Endothelial cell of umbilical vein (primary cell): Measurements from ENCODE around the gene PPFIA1. TPM values are rescaled to one million over a fixed set of nuclear protein-coding genes. Genes with fewer than 3 reads are reported as not detected.

Source experiments
- BruUV-seq: library from RNA; stranded (reverse); fragments of 400-500 nt; replicated peaks from 2 replicates; lab custom pipeline; 2021; lab: Mats Ljungman, UMichigan
- CTCF ChIA-PET: fragments of 300-600, 350-600 bp; sonication (Branson Sonifier 250); formaldehyde crosslinking; loops from one replicate; lab custom pipeline; 2021; ENCODE audit warnings: antibody characterized with exemption, inconsistent platforms; lab: Charles Lee
- POLR2A ChIA-PET: fragments of 300-600, 350-600 bp; sonication (Branson Sonifier 250); formaldehyde crosslinking; loops from one replicate; lab custom pipeline; 2021; ENCODE audit warnings: antibody characterized with exemption, inconsistent platforms; lab: Charles Lee
- DNase-seq: peaks from one replicate; pipeline ENCODE4 v3.0.0-alpha.2; 2011; ENCODE audit warnings: low read depth, low spot score
- FAIRE-seq: peaks from 2 replicates; lab custom pipeline; 2011; peaks lifted over from hg19 to GRCh38; lab: Jason Lieb, UNC
- H2AFZ ChIP-seq: 2 replicates; pipeline ENCODE4 v1.6.0; 2012; ENCODE audit warnings: low read depth, low read length, control low read depth, inconsistent platforms
- H3K27ac ChIP-seq: 2 replicates; pipeline ENCODE4 v1.5.1; 2011; ENCODE audit warnings: low read depth, mild to moderate bottlenecking, control low read depth, low read length, moderate library complexity; ENCODE audit not compliant: insufficient read depth
- H3K27me3 ChIP-seq, 2 experiments: 2 replicates each; pipeline versions ENCODE4 v1.6.0 to v1.6.1; 2011; ENCODE audit warnings: low read length in 2 of 2, mixed read lengths in 1 of 2; ENCODE audit not compliant: control insufficient read depth in 2 of 2, insufficient read depth in 2 of 2
- H3K36me3 ChIP-seq, 2 experiments: 2 replicates in 1 of 2; 3 replicates in 1 of 2; pipeline ENCODE4 v1.5.1; 2011; ENCODE audit warnings: low read length in 2 of 2, mild to moderate bottlenecking in 1 of 2, moderate library complexity in 1 of 2; ENCODE audit not compliant: control insufficient read depth in 2 of 2, insufficient read depth in 2 of 2; ENCODE audit errors: extremely low read depth in 1 of 2
- H3K4me1 ChIP-seq: 3 replicates; pipeline ENCODE4 v1.5.1; 2011; ENCODE audit warnings: mild to moderate bottlenecking, low read length; ENCODE audit not compliant: control insufficient read depth, insufficient read depth; ENCODE audit errors: extremely low read depth
- H3K4me2 ChIP-seq: 2 replicates; pipeline ENCODE4 v1.6.1; 2011; ENCODE audit warnings: low read length, control low read depth, mixed read lengths; ENCODE audit not compliant: insufficient read depth
- H3K4me3 ChIP-seq, 3 experiments: fragments of 200-600 bp in 1 of 3; sonication (generic), shearing (Covaris generic) in 1 of 3; replicated peaks in 1 of 3; 2 replicates each; pipeline ENCODE4 v1.5.1; 2011 to 2016; ENCODE audit warnings: control low read depth in 3 of 3, low read length in 3 of 3, mild to moderate bottlenecking in 2 of 3, inconsistent platforms in 1 of 3, low read depth in 1 of 3, moderate library complexity in 1 of 3; ENCODE audit not compliant: insufficient read depth in 1 of 3
- H3K79me2 ChIP-seq: 2 replicates; pipeline ENCODE4 v1.6.0; 2012; ENCODE audit warnings: low read length, inconsistent platforms; ENCODE audit not compliant: control insufficient read depth, insufficient read depth
- H3K9ac ChIP-seq: replicated peaks from 2 replicates; pipeline ENCODE3; 2011; ENCODE audit warnings: low read length, control low read depth; ENCODE audit not compliant: insufficient read depth; ENCODE audit errors: extremely low read depth
- H3K9me1 ChIP-seq: replicated peaks from 3 replicates; pipeline ENCODE4 v1.6.0; 2011; ENCODE audit warnings: mild to moderate bottlenecking, low read length; ENCODE audit not compliant: control insufficient read depth, insufficient read depth; ENCODE audit errors: extremely low read depth
- H3K9me3 ChIP-seq: replicated peaks from 2 replicates; pipeline ENCODE4 v1.5.1; 2012; ENCODE audit warnings: low read length, inconsistent platforms; ENCODE audit not compliant: control insufficient read depth, insufficient read depth
- H4K20me1 ChIP-seq: replicated peaks from 2 replicates; pipeline ENCODE3; 2011; ENCODE audit warnings: mild to moderate bottlenecking, low read length; ENCODE audit not compliant: control insufficient read depth, insufficient read depth; ENCODE audit errors: extremely low read depth
- CTCF ChIP-seq, 2 donors: IDR thresholded peaks; 1 replicate in 1 of 2; 2 replicates in 1 of 2; pipeline ENCODE4 v1.5.1; 2011; ENCODE audit warnings: low read length in 2 of 2, mild to moderate bottlenecking in 2 of 2, moderate library complexity in 2 of 2, control low read depth in 1 of 2, inconsistent platforms in 1 of 2, low read depth in 1 of 2; ENCODE audit not compliant: insufficient read depth in 1 of 2; ENCODE audit errors: extremely low read depth in 1 of 2
- EZH2 ChIP-seq: IDR thresholded peaks from 2 replicates; pipeline ENCODE4 v1.6.1; 2012; ENCODE audit warnings: borderline replicate concordance, low read depth, mild to moderate bottlenecking, moderate library complexity, low read length, inconsistent platforms; ENCODE audit not compliant: severe bottlenecking
- FOS ChIP-seq: IDR thresholded peaks from 2 replicates; pipeline ENCODE4 v1.6.1; 2011; ENCODE audit warnings: mild to moderate bottlenecking, low read length, moderate library complexity, borderline replicate concordance; ENCODE audit not compliant: insufficient read depth
- GATA2 ChIP-seq: IDR thresholded peaks from 2 replicates; pipeline ENCODE4 v1.7.0; 2011; ENCODE audit warnings: low read depth, mild to moderate bottlenecking, moderate library complexity, mixed read lengths, low read length; ENCODE audit not compliant: insufficient read length, insufficient read depth
- JUN ChIP-seq: IDR thresholded peaks from 2 replicates; pipeline ENCODE4 v1.6.1; 2011; ENCODE audit warnings: borderline replicate concordance, low read depth; ENCODE audit not compliant: insufficient read length, insufficient read depth
- MAX ChIP-seq: IDR thresholded peaks from 2 replicates; pipeline ENCODE4 v1.6.1; 2011; ENCODE audit not compliant: insufficient read depth, insufficient read length
- MYC ChIP-seq: IDR thresholded peaks from one replicate; pipeline ENCODE4 v1.6.1; 2011; ENCODE audit warnings: mild to moderate bottlenecking, low read depth, low read length
- POLR2A ChIP-seq: IDR thresholded peaks from 2 replicates; pipeline ENCODE4 v1.6.1; 2012; ENCODE audit warnings: low read depth, mild to moderate bottlenecking, control low read depth, low read length
- POLR2AphosphoS5 ChIP-seq: IDR thresholded peaks from 2 replicates; pipeline ENCODE4 v1.6.1; 2012; ENCODE audit warnings: low read depth, mild to moderate bottlenecking, control low read depth, low read length, moderate library complexity; ENCODE audit not compliant: insufficient read depth
- dilution Hi-C: fragments of 300-500 bp; cut with MboI; formaldehyde crosslinking; loops from one replicate; pipeline ENCODE4 v1.15.0; 2019; ENCODE audit warnings: low sequenced_read_pairs; ENCODE audit not compliant: extremely low pct_ligation_motif_present
- intact Hi-C: fragments of 100-400 bp; cut with micrococcal nuclease; formaldehyde crosslinking; loops from one replicate; pipeline ENCODE4 v1.10.0; 2022
- polyA plus RNA-seq, 4 experiments: library from polyadenylated mRNA; depleted of rRNA in 3 of 4; stranded (reverse) in 3 of 4; unstranded in 1 of 4; fragments of >200 nt; gene quantifications; 2 replicates each; pipeline versions ENCODE4 v1.2.1 to v1.2.3, GENCODE V29; 2011 to 2012; ENCODE audit warnings: missing spikeins in 1 of 4
- total RNA-seq: library from RNA; stranded (reverse); gene quantifications from 2 replicates; pipeline ENCODE4 v1.2.3, GENCODE V29; 2021

Gene PPFIA1
- total and polyA plus RNA-seq, 2 donors (not counting 3 experiments of a cell fraction or from before 2014, with no cell fraction given) = 44.3 to 60.9 TPM

GRCh38 chr11:70297341-70297740, 26.9 kb downstream of the PPFIA1 start:
- no peak overlapping the region for H3K9ac ChIP-seq
- peaks cover 2% of the 10 kb centered on the region for H3K4me1 ChIP-seq
- H3K4me3 ChIP-seq = no peak overlapping the region
- H2AFZ ChIP-seq = no peak overlapping the region
- no peaks in the 10 kb centered on the region for H3K9me1 ChIP-seq
- dilution Hi-C loops (no loop called here), intact Hi-C loops (no loop called here)
- peaks cover 2% of the 10 kb centered on the region for H4K20me1 ChIP-seq
- BruUV-seq = no TSS peak
- H3K27ac ChIP-seq = no peak overlapping the region
- no peaks in the 10 kb centered on the region for H3K27me3 ChIP-seq
- CTCF ChIA-PET = no interaction called here
- H3K79me2 ChIP-seq = peaks cover 19% of the 10 kb centered on the region
- peak; percentile 15 for DNase-seq
- POLR2A ChIA-PET = no interaction called here
- peaks cover 2 to 3% of the 10 kb centered on the region in 2 experiments for H3K36me3 ChIP-seq
- H3K4me2 ChIP-seq = no peak overlapping the region
- TF ChIP-seq POLR2AphosphoS5 = no peak
- H3K9me3 ChIP-seq = no peaks in the 10 kb centered on the region
- no peak for FAIRE-seq

- no peak overlapping the region for H3K4me3 ChIP-seq
- H3K27ac ChIP-seq = no peak overlapping the region
- no peaks in the 10 kb centered on the region for H3K27me3 ChIP-seq
- no TSS peak for BruUV-seq
- ChIA-PET CTCF (no interaction called here), POLR2A (no interaction called here)
- no peak overlapping the region for H3K4me2 ChIP-seq
- FAIRE-seq = no peak
- no peak overlapping the region for H3K9ac ChIP-seq
- H3K36me3 ChIP-seq = peaks cover 2 to 3% of the 10 kb centered on the region in 2 experiments
- no peaks in the 10 kb centered on the region for H3K9me1 ChIP-seq
- dilution Hi-C loops = no loop called here
- peaks cover 20% of the 10 kb centered on the region for H3K79me2 ChIP-seq
- TF ChIP-seq EZH2 (no peak), FOS (no peak), MYC (no peak), POLR2AphosphoS5 (no peak), CTCF (IDR thresholded peaks at IDR 0.05; ENCODE audit: extremely low read depth in 1 of 2, insufficient read depth in 1 of 2, low read depth in 1 of 2, low read length in 2 of 2) (no peak), MAX (no peak), GATA2 (no peak), POLR2A (no peak), JUN (no peak)
- no peak overlapping the region for H2AFZ ChIP-seq
- no peaks in the 10 kb centered on the region for H3K9me3 ChIP-seq
- peaks cover 2% of the 10 kb centered on the region for H4K20me1 ChIP-seq
- no peak for DNase-seq
- intact Hi-C loops = no loop called here
- H3K4me1 ChIP-seq = peaks cover 2% of the 10 kb centered on the region
These were observed 27.9 kb downstream of the PPFIA1 start for GRCh38 chr11:70298243-70298915.
